HG03097 (cell line): ENCODE measurements around the gene TMIGD3.

ENCODE experiments used
- ATAC-seq: cut with Tn5 transposase; IDR thresholded peaks from one replicate; pipeline ENCODE4 v1.9.1; 2021; ENCODE audit not compliant: unreplicated experiment, low FRiP score

TMIGD3 gene

GRCh38 chr1:111476761-111477309, 26.6 kb downstream of the TMIGD3 start:
- no peak for ATAC-seq

DNA sequence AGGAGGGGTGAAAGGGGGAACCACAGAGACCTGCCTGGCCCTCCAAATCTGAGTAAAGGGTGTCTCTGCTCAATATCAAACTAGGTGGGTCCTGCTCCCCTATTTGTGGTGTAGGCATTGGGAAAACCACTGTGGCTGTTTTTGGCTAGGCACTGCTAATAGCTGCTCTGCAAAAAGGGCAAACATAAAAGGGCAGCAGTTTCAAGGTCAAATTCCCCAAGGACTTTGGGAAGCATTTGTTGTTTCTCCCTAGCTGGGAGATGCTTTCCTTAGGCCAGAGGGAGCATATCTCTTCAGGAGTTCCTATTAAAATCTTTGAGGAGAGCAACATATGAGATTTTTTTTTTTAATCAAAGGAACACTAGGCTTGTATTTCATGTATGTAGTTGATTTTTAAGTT, 27.2 kb downstream of the TMIGD3 start:
- no peak for ATAC-seq

DNA sequence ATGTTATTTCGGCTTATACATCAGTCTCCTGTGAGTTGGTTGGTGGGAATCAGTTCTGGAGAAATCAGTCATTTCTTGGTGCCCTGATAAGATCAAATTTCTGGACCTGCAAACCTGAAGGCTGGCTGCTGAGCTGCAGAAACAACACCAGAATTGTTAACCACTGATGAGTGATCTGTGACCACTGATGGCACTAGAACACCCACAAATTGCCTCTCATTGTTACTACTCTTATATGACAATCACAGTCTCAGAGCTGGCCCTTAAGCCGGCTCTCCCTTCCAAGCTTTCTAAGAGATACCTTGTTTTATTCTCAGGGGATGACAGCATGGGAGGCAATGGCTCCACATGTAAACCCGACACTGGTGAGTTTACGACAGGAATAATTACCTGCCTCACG, 27.7 kb downstream of the TMIGD3 start:
- no peak for ATAC-seq

- ATAC-seq, result no peak
Observed at GRCh38 chr1:111474521-111474920, 28.9 kb downstream of the TMIGD3 start.

GRCh38 chr1:111474106-111474505, 29.3 kb downstream of the TMIGD3 start:
- no peak for ATAC-seq

- no peak for ATAC-seq
Observed at GRCh38 chr1:111471538-111471937, 31.9 kb downstream of the TMIGD3 start.

- peak; percentile 53 for ATAC-seq
Observed at GRCh38 chr1:111471012-111471411, 32.4 kb downstream of the TMIGD3 start.

- ATAC-seq, result no peak
Observed at GRCh38 chr1:111470596-111470995, 32.8 kb downstream of the TMIGD3 start.

GRCh38 chr1:111469539-111469938, 33.9 kb downstream of the TMIGD3 start:
- ATAC-seq, result no peak

DNA sequence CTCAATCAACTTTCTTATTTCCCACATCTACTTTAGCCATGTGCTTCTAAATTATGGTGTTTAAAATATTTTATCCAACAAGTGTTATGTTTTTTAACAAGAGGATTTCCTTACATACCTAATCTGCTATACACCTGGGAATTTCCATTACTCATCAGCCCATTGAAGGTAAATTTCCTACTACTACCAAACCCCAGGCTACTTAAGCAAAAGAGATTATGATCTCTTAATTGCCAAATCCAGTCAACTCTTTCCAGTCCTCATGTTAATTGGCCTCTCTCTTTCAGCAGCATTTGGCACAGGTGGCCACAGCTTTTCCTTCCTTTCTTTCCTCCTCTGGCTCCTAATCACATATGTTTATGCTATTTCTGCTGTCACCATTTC, 34.7 kb downstream of the TMIGD3 start:
- no peak for ATAC-seq

GRCh38 chr1:111467865-111468716, 35.3 kb downstream of the TMIGD3 start:
- ATAC-seq, result no peak

DNA sequence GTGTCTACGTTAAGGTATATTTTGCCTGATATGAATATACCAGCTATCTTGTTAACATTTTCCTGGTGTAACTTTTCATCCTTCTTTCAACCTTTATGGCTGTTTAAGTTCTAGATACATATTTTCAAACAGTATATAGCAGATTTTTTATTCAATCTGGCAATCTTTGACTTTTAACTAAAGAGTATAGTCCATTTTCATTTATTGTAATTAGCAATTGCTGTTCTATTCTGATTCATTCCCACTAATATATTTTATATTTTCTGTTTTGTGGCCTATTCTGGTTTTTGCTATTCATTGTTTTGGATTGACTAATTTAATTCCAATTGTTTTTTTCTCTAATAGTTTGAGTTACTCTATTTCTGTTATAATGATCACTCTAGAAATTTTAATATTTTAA, 37.0 kb downstream of the TMIGD3 start:
- ATAC-seq, result no peak

DNA sequence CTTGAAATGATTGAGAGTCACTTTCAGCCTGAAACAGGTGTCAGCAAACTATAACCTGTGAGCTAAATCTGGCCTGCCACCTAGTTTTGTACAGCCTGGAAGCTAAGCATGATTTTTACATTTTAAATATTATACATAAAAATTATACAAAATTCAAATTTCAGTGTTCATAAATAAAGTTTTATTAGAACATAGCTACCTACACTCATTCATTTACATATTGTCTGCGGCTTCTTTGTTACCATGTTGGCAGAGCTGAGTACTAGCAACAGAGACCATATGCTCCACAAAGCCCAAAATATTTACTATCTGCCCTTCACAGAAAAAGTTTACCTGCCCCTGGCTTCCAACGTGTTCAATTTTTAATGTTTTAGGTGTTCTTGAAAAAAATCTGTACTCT, 37.7 kb downstream of the TMIGD3 start:
- ATAC-seq, result no peak

- no peak for ATAC-seq
Observed at GRCh38 chr1:111463029-111463683, 40.3 kb downstream of the TMIGD3 start.

- ATAC-seq, result no peak
Observed at GRCh38 chr1:111462370-111463028, 40.9 kb downstream of the TMIGD3 start.

DNA sequence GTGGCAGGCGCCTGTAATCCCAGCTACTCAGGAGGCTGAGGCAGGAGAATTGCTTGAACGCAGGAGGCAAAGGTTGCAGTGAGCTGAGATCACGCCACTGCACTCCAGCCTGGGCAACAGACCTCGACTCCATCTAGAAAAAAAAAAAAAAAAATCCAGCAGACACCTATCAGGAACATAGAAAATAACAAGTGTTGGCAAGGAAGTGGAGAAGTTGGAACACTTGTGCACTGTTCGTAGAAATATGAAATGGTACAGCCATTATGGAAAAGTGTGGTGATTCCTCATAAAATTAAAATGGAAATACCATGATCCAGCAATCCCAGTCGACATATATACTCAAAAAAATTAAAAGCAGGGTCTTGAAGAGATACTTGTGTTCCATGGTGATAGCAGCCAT, 41.7 kb downstream of the TMIGD3 start:
- ATAC-seq, result no peak

DNA sequence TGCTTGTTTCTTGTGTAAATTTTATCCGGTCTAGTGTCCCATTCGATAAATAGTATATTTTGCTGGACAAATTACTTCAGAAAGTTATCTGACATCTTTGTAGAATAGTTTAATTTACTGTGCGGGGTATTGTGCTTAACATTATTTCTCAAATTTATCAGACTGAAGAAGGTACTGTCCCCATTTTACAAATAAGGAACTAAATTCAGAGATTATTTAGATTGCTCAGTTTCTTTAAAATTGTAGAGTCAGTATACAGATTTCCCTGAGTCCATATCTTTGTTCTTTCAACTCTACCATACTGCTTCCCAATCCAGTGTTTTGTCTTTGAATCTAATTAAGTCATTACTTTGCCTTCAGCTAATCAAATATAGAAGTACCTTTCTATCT, 47.8 kb downstream of the TMIGD3 start:
- ATAC-seq, result no peak

DNA sequence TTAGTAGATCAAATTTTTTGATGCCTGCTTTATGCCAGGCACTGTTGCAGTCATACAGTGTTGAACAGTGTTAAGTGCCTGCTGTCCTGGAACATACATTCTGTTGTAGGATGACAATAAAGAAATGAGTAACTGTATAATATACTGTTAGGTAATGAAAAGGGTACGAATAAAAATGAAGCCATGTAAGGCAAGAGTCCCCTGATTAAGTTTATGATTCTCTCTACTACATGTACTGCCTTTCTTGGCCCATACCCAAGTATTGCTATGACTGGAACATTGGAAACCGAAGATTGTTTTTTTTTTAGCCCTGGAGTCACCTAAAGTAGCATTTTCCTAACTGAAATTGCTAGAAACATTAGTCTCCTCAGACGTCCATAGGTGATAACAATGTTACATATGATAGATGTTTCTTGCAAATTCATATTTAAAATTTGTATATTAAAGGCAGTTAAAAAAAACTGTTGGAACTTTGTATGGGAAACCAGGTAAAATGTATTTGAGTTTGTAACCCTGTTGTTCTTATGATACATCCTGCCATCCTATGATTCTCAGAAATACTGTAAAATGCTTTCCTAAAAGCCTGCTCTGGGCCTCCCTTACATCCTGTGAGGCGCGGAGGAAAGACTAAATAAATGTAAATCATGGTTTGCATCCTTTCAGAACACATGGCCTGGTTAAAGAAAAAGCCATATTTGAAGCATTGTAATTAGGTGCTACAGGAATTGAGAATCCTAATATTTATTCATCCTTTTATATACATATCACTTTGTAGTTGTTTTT, 48.4 kb downstream of the TMIGD3 start:
- ATAC-seq, result no peak

DNA sequence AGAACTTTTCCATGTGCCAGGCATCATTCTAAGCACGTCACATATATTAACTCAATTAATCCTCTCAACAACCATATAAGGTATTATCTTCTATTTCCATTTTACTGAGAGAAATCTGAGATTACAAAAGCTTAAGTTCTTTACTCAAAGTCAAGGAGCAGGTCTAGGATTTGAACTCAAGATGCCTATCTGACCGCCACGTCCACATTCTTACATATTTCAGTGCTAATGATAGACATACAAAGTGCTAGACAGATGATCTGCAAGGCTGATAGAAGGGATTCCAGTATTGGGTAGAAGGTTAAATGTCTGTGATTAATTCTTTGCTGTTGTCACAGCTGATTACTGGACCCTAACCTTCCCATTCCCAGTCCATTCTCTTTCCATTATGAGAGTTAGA, 49.7 kb downstream of the TMIGD3 start:
- no peak for ATAC-seq

DNA sequence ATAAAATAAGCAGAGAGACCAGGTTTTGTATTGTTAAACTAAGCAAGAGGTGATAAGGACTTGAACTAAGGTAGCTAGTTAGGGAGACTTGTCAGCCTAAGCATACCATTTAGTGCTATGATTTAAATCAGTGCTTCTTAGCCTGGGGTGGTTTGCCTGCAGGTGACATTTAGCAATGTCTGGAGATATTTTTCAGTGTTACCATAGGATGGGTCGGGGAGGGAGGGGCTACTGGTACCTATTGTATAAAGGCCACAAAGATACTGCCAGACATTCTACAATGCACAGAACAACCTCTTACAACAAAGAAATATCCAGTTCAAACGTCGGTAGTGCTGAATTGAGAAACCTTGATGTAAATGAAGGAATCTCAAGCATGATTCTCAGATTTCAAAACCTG, 50.9 kb downstream of the TMIGD3 start:
- ATAC-seq, result no peak

GRCh38 chr1:111450185-111450584, 53.2 kb downstream of the TMIGD3 start:
- ATAC-seq, result no peak
